Mesenchymal stem cell (in vitro differentiated cells and primary cell): ENCODE results near the gene METRNL.
"Not testable (repeated sequence)": the region's sequence is repeated elsewhere in the genome, so short reads cannot be mapped to it uniquely, and the experiment has no call there.

Source experiments
- DNase-seq: peaks from one replicate; pipeline ENCODE4 v3.0.0-alpha.2; 2013
- H2AFZ ChIP-seq: one replicate; pipeline ENCODE4 v1.6.1; 2013; ENCODE audit warnings: low read depth, mild to moderate bottlenecking, control low read depth, inconsistent platforms, low read length, moderate library complexity
- H2AK5ac ChIP-seq: 2 replicates; pipeline ENCODE4 v1.6.1; 2013; ENCODE audit warnings: low read length, moderate library complexity, mild to moderate bottlenecking, inconsistent platforms; ENCODE audit not compliant: severe bottlenecking
- H2BK120ac ChIP-seq: one replicate; pipeline ENCODE4 v1.6.1; 2013; ENCODE audit warnings: low read depth, mild to moderate bottlenecking, inconsistent platforms, low read length, moderate library complexity
- H2BK12ac ChIP-seq, 2 experiments: one replicate each; pipeline ENCODE4 v1.6.1; 2013; ENCODE audit warnings: inconsistent platforms in 2 of 2, low read length in 2 of 2, mild to moderate bottlenecking in 2 of 2, moderate library complexity in 2 of 2, control low read depth in 1 of 2
- H2BK15ac ChIP-seq: one replicate; pipeline ENCODE4 v1.6.1; 2013; ENCODE audit warnings: mild to moderate bottlenecking, low read depth, inconsistent platforms; ENCODE audit not compliant: poor library complexity, severe bottlenecking
- H2BK5ac ChIP-seq: 2 replicates; pipeline ENCODE4 v1.6.1; 2013; ENCODE audit warnings: low read depth, mild to moderate bottlenecking, low read length, control low read depth, inconsistent platforms; ENCODE audit not compliant: poor library complexity, severe bottlenecking
- H3K14ac ChIP-seq, 2 experiments: one replicate each; pipeline ENCODE4 v1.6.1; 2013; ENCODE audit warnings: inconsistent platforms in 2 of 2, low read length in 2 of 2, control low read depth in 1 of 2, mild to moderate bottlenecking in 1 of 2, moderate library complexity in 1 of 2
- H3K18ac ChIP-seq, 2 experiments: one replicate each; pipeline ENCODE4 v1.6.1; 2013; ENCODE audit warnings: inconsistent platforms in 2 of 2, low read length in 2 of 2, control low read depth in 1 of 2, low read depth in 1 of 2, mild to moderate bottlenecking in 1 of 2
- H3K23ac ChIP-seq, 2 experiments: one replicate each; pipeline ENCODE4 v1.6.1; 2013; ENCODE audit warnings: inconsistent platforms in 2 of 2, low read length in 2 of 2, mild to moderate bottlenecking in 2 of 2, moderate library complexity in 2 of 2, control low read depth in 1 of 2
- H3K27ac ChIP-seq: 2 replicates; pipeline ENCODE4 v1.5.1; 2013; ENCODE audit warnings: mild to moderate bottlenecking, moderate library complexity, low read length, control low read depth, inconsistent platforms; ENCODE audit not compliant: poor library complexity, severe bottlenecking
- H3K27me3 ChIP-seq, 2 experiments: 2 replicates each; pipeline versions ENCODE4 v1.6.1 to v1.7.0; 2013; ENCODE audit warnings: low read length in 2 of 2, mild to moderate bottlenecking in 2 of 2, moderate library complexity in 2 of 2, control low read depth in 1 of 2, inconsistent platforms in 1 of 2; ENCODE audit not compliant: control insufficient read depth in 1 of 2, insufficient read depth in 1 of 2
- H3K36me3 ChIP-seq, 2 experiments: 2 replicates each; pipeline versions ENCODE4 v1.6.1 to v1.7.0; 2013; ENCODE audit warnings: low read length in 2 of 2, control low read depth in 1 of 2, inconsistent platforms in 1 of 2, low read depth in 1 of 2, mild to moderate bottlenecking in 1 of 2; ENCODE audit not compliant: insufficient read depth in 2 of 2, control insufficient read depth in 1 of 2
- H3K4ac ChIP-seq, 2 experiments: one replicate each; pipeline ENCODE4 v1.6.1; 2013; ENCODE audit warnings: inconsistent platforms in 2 of 2, low read length in 2 of 2, mild to moderate bottlenecking in 2 of 2, moderate library complexity in 2 of 2, control low read depth in 1 of 2, low read depth in 1 of 2
- H3K4me1 ChIP-seq: 2 replicates; pipeline ENCODE4 v1.6.1; 2013; ENCODE audit warnings: low read depth, low read length, control low read depth; ENCODE audit not compliant: control insufficient read depth, insufficient read depth
- H3K4me2 ChIP-seq: 2 replicates; pipeline ENCODE4 v1.6.1; 2013; ENCODE audit warnings: low read length, mild to moderate bottlenecking, inconsistent platforms; ENCODE audit not compliant: poor library complexity, severe bottlenecking
- H3K4me3 ChIP-seq, 2 experiments: 2 replicates each; pipeline versions ENCODE4 v1.5.1 to v1.7.0; 2013; ENCODE audit warnings: low read length in 2 of 2, mild to moderate bottlenecking in 2 of 2, control low read depth in 1 of 2, low read depth in 1 of 2; ENCODE audit not compliant: insufficient read depth in 1 of 2
- H3K79me1 ChIP-seq: replicated peaks from 2 replicates; pipeline ENCODE4 v1.6.1; 2013; ENCODE audit warnings: mild to moderate bottlenecking, control low read depth, low read length, inconsistent platforms; ENCODE audit not compliant: poor library complexity, severe bottlenecking
- H3K9ac ChIP-seq: 2 replicates; pipeline ENCODE4 v1.7.0; 2013; ENCODE audit warnings: mild to moderate bottlenecking, low read length, moderate library complexity
- H3K9me3 ChIP-seq: 2 replicates; pipeline ENCODE4 v1.7.0; 2013; ENCODE audit warnings: mild to moderate bottlenecking, low read length; ENCODE audit not compliant: control insufficient read depth
- H4K8ac ChIP-seq: one replicate; pipeline ENCODE4 v1.6.1; 2013; ENCODE audit warnings: inconsistent platforms, mild to moderate bottlenecking, low read length, moderate library complexity
- H4K91ac ChIP-seq: one replicate; pipeline ENCODE4 v1.6.1; 2013; ENCODE audit warnings: mild to moderate bottlenecking, low read length, inconsistent platforms
- WGBS: methylation state at CpG from one replicate; pipeline ENCODE4 v1.1.7; 2013; ENCODE audit warnings: mixed read lengths; 5-methylcytosine and 5-hydroxymethylcytosine counted together

The METRNL gene

DNA sequence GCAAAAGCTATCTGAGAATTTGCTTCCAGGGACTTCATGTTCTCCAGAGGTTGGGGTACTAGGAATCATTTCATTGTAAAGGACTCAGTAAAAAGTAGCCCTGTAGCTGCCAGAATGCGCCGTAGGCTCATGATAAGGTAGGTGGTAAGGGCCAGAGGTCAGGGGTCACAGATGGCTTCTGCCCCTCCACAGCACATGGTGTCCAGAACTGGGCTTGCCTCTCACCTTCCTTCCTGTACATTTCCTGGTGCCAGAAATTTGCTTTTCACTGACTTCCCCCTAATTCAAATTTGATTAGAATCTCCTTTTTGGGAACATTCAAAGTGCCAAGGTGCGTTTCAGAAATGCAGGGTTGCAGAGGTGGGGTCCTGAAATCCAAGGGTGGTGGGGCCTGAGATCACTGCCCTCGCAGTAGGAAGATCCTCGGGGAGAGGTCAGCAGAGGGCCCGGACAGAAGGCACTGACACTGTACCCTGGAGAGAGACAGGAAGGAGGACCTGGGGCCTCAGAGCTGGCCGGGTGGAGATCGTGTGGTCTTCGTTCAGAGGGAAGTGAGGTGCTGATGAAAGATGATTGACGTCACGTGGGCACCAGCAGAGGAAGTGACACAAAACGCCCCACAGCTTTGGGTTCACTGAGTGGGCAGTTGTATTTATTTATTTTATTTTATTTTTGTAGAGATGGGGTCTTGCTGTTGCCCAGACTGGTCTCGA lies 25.5 kb upstream of the METRNL start:
- Histone ChIP-seq H3K27me3 (no peaks in the 10 kb centered on the region), H3K4me2 (no peak overlapping the region)
- WGBS: 77% methylated on average over 13 of the region's 13 CpGs

GRCh38 chr17:83054518-83055125 lies 24.8 kb upstream of the METRNL start:
- Histone ChIP-seq H3K4me2 (no peak overlapping the region), H3K18ac (no peak overlapping the region), H3K79me1 (peaks cover 7% of the 10 kb centered on the region), H2BK12ac (no peak overlapping the region), H3K27ac (no peak overlapping the region), H3K9me3 (no peaks in the 10 kb centered on the region), H3K4me1 (peaks cover 39% of the 10 kb centered on the region), H3K4ac (no peak overlapping the region), H2AFZ (no peak overlapping the region), H2BK15ac (no peak overlapping the region), H3K9ac (no peak overlapping the region), H3K36me3 (no peaks in the 10 kb centered on the region), H2AK5ac (no peak overlapping the region), H2BK5ac (no peak overlapping the region), H3K27me3 (no peaks in the 10 kb centered on the region), H4K91ac (no peak overlapping the region), H2BK120ac (no peak overlapping the region), H4K8ac (no peak overlapping the region), H3K23ac (no peak overlapping the region), H3K14ac (no peak overlapping the region), H3K4me3 (no peak overlapping the region)
- no peak for DNase-seq
- WGBS: 95% methylated on average over 13 of the region's 13 CpGs

More for the DNA sequence above, 25.5 kb upstream of the METRNL start:
- no peak overlapping the region for H2BK15ac ChIP-seq
- H2BK5ac ChIP-seq: no peak overlapping the region
- peak overlapping the region in 1 of 2 experiments; percentile 52 for H3K4ac ChIP-seq
- no peak overlapping the region for H4K8ac ChIP-seq
- no peak overlapping the region for H3K18ac ChIP-seq
- peaks cover 7% of the 10 kb centered on the region for H3K79me1 ChIP-seq
- H3K4me3 ChIP-seq: no peak overlapping the region
- DNase-seq: no peak
- peak overlapping the region; percentile 40 for H2AK5ac ChIP-seq
- no peaks in the 10 kb centered on the region for H3K36me3 ChIP-seq
- H3K4me1 ChIP-seq: peaks cover 39% of the 10 kb centered on the region
- H2BK12ac ChIP-seq: no peak overlapping the region
- no peak overlapping the region for H3K9ac ChIP-seq
- H3K23ac ChIP-seq: no peak overlapping the region
- no peak overlapping the region for H3K14ac ChIP-seq
- H4K91ac ChIP-seq: no peak overlapping the region
- H2AFZ ChIP-seq: no peak overlapping the region
- no peak overlapping the region for H2BK120ac ChIP-seq
- no peaks in the 10 kb centered on the region for H3K9me3 ChIP-seq
- no peak overlapping the region for H3K27ac ChIP-seq

DNA sequence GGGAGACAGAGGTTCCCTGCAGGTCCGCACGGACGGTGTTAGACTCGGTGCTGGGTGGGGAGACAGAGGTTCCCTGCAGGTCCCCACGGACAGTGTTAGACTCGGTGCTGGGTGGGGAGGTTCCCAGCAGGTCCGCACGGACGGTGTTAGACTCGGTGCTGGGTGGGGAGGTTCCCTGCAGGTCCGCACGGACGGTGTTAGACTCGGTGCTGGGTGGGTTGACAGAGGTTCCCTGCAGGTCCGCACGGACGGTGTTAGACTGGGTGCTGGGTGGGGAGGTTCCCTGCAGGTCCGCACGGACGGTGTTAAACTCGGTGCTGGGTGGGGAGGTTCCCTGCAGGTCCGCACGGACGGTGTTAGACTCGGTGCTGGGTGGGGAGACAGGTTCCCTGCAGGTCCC lies 24.2 kb upstream of the METRNL start:
- H2AFZ ChIP-seq, H3K4me3 ChIP-seq, H3K18ac ChIP-seq, H3K36me3 ChIP-seq, H3K23ac ChIP-seq, H2BK5ac ChIP-seq, H3K79me1 ChIP-seq, H3K14ac ChIP-seq, H2AK5ac ChIP-seq, H3K4ac ChIP-seq, H3K27me3 ChIP-seq, H3K9me3 ChIP-seq, H3K9ac ChIP-seq, DNase-seq, H3K4me2 ChIP-seq, H2BK120ac ChIP-seq, H2BK12ac ChIP-seq, H2BK15ac ChIP-seq, H4K91ac ChIP-seq, H4K8ac ChIP-seq, H3K27ac ChIP-seq: not testable (repeated sequence)
- no CpG with 5 or more reads among the region's 25 CpGs for WGBS
- peaks cover 39% of the 10 kb centered on the region for H3K4me1 ChIP-seq

DNA sequence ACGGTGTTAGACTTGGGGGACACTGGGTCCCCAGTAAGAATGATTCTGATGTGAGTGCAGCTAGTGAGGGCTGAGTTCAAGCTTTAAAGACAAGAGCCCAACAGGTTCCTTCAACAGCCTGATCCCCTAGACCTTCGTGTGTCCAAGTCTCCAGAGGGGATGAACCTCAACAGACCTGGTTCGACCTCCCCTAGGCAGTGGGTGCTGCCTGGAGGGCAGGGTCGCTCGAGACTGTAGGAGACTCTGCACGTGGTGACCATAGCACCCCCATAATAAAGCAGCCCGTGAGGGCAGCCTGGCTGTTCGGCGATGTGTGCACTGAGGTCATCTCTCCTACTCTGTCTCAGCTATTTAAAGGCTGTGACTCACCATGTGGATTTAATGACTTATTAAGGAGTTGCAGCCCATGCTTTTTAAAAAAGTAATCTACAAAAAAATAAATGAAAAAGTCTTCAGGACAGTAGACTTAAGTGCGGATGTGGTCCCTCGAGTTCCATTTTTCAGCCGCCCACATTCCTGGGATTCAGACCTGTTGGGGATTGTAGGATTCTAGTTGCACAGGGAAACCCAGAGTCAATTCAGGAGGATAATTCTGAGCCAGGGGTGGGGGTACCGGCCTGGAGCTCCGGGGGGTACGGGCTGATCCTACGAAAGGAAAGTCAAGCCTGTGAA lies 23.4 kb upstream of the METRNL start:
- Histone ChIP-seq H2BK15ac (no peak overlapping the region), H3K18ac (no peak overlapping the region), H2BK5ac (no peak overlapping the region), H4K91ac (peak overlapping the region; percentile 45), H3K23ac (no peak overlapping the region), H3K27me3 (no peaks in the 10 kb centered on the region), H3K79me1 (peaks cover 3% of the 10 kb centered on the region), H2AFZ (no peak overlapping the region), H2AK5ac (no peak overlapping the region), H4K8ac (peak overlapping the region; percentile 4), H3K4ac (no peak overlapping the region), H2BK120ac (no peak overlapping the region), H3K4me3 (peak overlapping the region in 1 of 2 experiments; percentile 73), H3K4me1 (peaks cover 33% of the 10 kb centered on the region), H3K4me2 (peak overlapping the region; percentile 2), H3K9ac (peak overlapping the region; percentile 88), H3K27ac (no peak overlapping the region), H3K14ac (no peak overlapping the region), H3K36me3 (no peaks in the 10 kb centered on the region), H2BK12ac (peak overlapping the region in 1 of 2 experiments; percentile 51), H3K9me3 (no peaks in the 10 kb centered on the region)
- WGBS: 63% methylated on average over 13 of the region's 16 CpGs
- peak; percentile 85 for DNase-seq
